Spleen (tissue), 7 donors: ENCODE measurements around the gene FAM181B.
A peak's percentile ranks its signal among the peaks of the same experiment; 100 is the strongest.

Source experiments
- POLR2A ChIP-seq, 3 donors: fragments of 450-650 bp; IDR thresholded peaks; one replicate each; pipeline ENCODE4 v1.5.1; 2017; ENCODE audit warnings: antibody characterized with exemption in 3 of 3, mild to moderate bottlenecking in 1 of 3
- POLR2AphosphoS5 ChIP-seq, 3 donors: sonication (generic); formaldehyde crosslinking; IDR thresholded peaks; one replicate each; pipeline ENCODE4 v1.5.1; 2017; ENCODE audit warnings: antibody characterized with exemption in 3 of 3
- TF ChIP-seq, protein P1 (sequence below), 11 experiments: fragments of 200-600 bp in 7 of 11; fragments of 450-650 bp in 4 of 11; sonication (generic) in 4 of 11; IDR thresholded peaks in 8 of 11; conservative IDR thresholded peaks in 3 of 11; 1 replicate in 7 of 11; 2 replicates in 4 of 11; pipeline versions ENCODE4 v1.4.0 to v1.8.0; 2016 to 2021; ENCODE audit warnings: antibody characterized with exemption in 11 of 11, inconsistent platforms in 4 of 11, mild to moderate bottlenecking in 1 of 11
- donor health status: DM: no; HTN: no; CAD: no; lungs with moderate emphysema.
- donor health status: DM: no; HTN: no; CAD: no.
- donor health status: DM: no; HTN: no; CAD: no.

DNA sequence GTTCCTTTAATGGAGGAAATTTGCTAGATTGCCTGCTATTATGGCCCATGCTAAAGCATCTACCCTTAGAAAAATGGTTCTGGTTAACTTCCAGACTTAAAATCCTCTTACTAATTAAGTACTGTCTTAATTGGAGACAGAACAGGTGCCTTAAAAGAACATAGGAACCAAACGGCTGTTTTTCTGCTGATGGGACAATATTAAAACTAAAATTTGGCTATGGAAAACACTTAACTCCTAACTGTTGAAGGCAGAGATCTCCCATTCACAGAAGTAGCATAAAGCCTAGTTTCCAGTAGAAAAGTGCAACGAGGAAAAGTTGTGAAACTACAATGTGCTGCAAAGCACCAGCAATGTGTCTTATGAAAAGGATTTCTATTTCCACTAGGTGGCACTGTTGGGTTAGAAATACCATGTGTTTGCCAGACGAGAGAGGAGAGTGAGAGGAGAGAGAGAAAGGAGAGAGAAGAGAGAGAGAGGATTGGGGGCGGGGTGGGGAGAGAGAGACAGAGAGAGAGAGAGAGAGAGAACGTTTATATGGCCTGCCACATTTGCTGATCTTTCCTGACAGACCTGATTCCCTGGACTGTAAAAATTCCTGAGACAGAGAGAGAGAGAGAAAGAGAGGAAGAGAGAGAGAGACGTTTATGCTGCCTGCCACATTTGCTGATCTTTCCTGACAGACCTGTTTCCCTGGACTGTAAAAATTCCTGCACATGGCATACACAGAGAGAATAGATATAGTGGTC lies 51.5 kb downstream of the FAM181B start:
- TF ChIP-seq, protein P1, sequence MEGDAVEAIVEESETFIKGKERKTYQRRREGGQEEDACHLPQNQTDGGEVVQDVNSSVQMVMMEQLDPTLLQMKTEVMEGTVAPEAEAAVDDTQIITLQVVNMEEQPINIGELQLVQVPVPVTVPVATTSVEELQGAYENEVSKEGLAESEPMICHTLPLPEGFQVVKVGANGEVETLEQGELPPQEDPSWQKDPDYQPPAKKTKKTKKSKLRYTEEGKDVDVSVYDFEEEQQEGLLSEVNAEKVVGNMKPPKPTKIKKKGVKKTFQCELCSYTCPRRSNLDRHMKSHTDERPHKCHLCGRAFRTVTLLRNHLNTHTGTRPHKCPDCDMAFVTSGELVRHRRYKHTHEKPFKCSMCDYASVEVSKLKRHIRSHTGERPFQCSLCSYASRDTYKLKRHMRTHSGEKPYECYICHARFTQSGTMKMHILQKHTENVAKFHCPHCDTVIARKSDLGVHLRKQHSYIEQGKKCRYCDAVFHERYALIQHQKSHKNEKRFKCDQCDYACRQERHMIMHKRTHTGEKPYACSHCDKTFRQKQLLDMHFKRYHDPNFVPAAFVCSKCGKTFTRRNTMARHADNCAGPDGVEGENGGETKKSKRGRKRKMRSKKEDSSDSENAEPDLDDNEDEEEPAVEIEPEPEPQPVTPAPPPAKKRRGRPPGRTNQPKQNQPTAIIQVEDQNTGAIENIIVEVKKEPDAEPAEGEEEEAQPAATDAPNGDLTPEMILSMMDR (IDR thresholded peaks at IDR 0.05 in 8 of 11, conservative IDR thresholded peaks at IDR 0.05 in 3 of 11) = peak; percentile 13 to 68 (median 49)
- TF ChIP-seq POLR2AphosphoS5 (IDR thresholded peaks at IDR 0.05) (no peak), POLR2A (IDR thresholded peaks at IDR 0.05) (no peak)
